Measurements from ENCODE around the gene MAPK10.

Gene MAPK10

GRCh38 chr4:86060341-86060740, 299.5 kb downstream of the MAPK10 start:
- POLR2A ChIA-PET, result no interaction called here

GRCh38 chr4:86058621-86059020, 301.2 kb downstream of the MAPK10 start:
- ChIA-PET POLR2A (no interaction called here), CTCF (no interaction called here)
- DNase-seq (ENCODE audit: extremely low spot score), result no peak
- TF ChIP-seq CTBP1 (IDR thresholded peaks at IDR 0.05; ENCODE audit: borderline replicate concordance), result no peak
- no peak for TF ChIP-seq ARNT (IDR thresholded peaks at IDR 0.05)
- TF ChIP-seq NFRKB (IDR thresholded peaks at IDR 0.05), result no peak
- no peak for TF ChIP-seq L3MBTL2 (conservative IDR thresholded peaks at IDR 0.05)
- no peak for TF ChIP-seq FOXK2 (IDR thresholded peaks at IDR 0.05)
- TF ChIP-seq TARDBP (IDR thresholded peaks at IDR 0.05), result no peak
- TF ChIP-seq, protein P1, sequence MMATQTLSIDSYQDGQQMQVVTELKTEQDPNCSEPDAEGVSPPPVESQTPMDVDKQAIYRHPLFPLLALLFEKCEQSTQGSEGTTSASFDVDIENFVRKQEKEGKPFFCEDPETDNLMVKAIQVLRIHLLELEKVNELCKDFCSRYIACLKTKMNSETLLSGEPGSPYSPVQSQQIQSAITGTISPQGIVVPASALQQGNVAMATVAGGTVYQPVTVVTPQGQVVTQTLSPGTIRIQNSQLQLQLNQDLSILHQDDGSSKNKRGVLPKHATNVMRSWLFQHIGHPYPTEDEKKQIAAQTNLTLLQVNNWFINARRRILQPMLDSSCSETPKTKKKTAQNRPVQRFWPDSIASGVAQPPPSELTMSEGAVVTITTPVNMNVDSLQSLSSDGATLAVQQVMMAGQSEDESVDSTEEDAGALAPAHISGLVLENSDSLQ (IDR thresholded peaks at IDR 0.05), result no peak
- no peak for TF ChIP-seq SUZ12 (IDR thresholded peaks at IDR 0.05)
- no peak for TF ChIP-seq FOXA1 (IDR thresholded peaks at IDR 0.05)
- no peak for TF ChIP-seq BHLHE40 (IDR thresholded peaks at IDR 0.05; ENCODE audit: borderline replicate concordance)
- no peak for TF ChIP-seq SP1 (IDR thresholded peaks at IDR 0.05)
- TF ChIP-seq FOXM1 (IDR thresholded peaks at IDR 0.05; ENCODE audit: borderline replicate concordance), result no peak
- no peak for TF ChIP-seq ZNF384 (IDR thresholded peaks at IDR 0.05)

More at GRCh38 chr4:86060341-86060740, 299.5 kb downstream of the MAPK10 start:
- DNase-seq (ENCODE audit: extremely low spot score), result no peak
- CTCF ChIA-PET, result no interaction called here
- TF ChIP-seq LEF1 (IDR thresholded peaks at IDR 0.05; ENCODE audit: borderline replicate concordance), result no peak
- no peak for TF ChIP-seq ARNT (IDR thresholded peaks at IDR 0.05)
- no peak for TF ChIP-seq FOXK2 (IDR thresholded peaks at IDR 0.05)
- TF ChIP-seq FOXM1 (IDR thresholded peaks at IDR 0.05; ENCODE audit: borderline replicate concordance), result no peak
- TF ChIP-seq BHLHE40 (IDR thresholded peaks at IDR 0.05; ENCODE audit: borderline replicate concordance), result no peak
- no peak for TF ChIP-seq SUZ12 (IDR thresholded peaks at IDR 0.05)

DNA sequence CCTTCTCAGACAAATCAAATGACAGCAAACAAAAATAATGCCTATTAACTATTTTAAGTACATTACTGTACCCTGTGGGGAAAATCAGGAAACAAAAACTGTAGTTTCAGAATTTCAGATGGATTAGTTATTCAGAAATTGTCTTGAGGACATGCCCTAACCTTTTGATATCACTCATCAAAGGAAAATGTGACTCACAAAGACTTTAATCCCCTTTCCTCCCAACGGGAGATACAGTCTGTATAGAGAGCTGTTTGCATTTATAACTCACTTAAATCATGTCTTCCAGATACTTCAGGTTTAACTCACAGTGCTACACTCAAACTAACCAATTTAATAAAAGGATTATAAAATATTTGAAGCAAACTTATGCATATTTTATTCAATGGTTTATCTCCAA, 304.0 kb downstream of the MAPK10 start:
- no peak for DNase-seq (ENCODE audit: extremely low spot score)
- TF ChIP-seq ELF4 (IDR thresholded peaks at IDR 0.05) (no peak), TARDBP (IDR thresholded peaks at IDR 0.05) (no peak), FOXK2 (IDR thresholded peaks at IDR 0.05) (no peak), L3MBTL2 (conservative IDR thresholded peaks at IDR 0.05) (no peak), LEF1 (IDR thresholded peaks at IDR 0.05; ENCODE audit: borderline replicate concordance) (no peak), CTBP1 (IDR thresholded peaks at IDR 0.05; ENCODE audit: borderline replicate concordance) (no peak), ZNF384 (IDR thresholded peaks at IDR 0.05) (no peak)
- TF ChIP-seq, protein P1 (IDR thresholded peaks at IDR 0.05), result no peak
- CTCF ChIA-PET, result no interaction called here

DNA sequence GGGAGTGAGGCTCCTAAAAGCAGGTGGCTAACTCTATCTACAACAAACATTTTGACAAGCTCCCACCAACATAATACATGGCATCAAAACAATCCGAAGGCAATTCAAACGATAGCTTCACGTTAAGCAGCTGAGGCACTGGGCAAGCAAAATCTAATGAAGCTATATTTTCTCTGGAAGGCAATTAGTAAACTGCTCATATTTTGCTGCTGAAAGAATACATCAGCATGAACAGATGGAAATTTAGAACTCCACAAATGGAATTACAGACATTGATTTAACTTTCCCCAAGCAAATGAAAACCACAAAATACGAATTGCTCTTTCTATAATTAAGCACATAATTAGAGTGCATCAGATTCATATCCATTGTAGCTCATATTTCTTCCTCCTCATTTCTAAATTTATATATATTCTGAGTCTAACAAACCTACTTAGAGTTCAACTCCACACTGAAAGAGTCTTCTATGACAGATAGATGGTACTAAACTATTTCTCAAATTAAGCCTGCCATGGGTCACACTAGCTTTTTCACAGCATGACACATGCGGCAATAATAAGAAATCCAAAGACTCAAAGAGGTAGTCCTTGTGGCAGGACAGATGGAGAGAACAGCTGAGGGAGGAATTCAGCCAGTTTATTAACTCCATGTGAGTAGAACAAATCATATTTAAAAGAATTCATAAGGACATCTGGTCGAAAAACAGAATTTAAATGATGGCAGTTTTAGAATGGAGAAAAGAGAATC, 305.4 kb downstream of the MAPK10 start:
- DNase-seq (ENCODE audit: extremely low spot score), result no peak
- TF ChIP-seq TARDBP (IDR thresholded peaks at IDR 0.05) (no peak), NFRKB (IDR thresholded peaks at IDR 0.05) (no peak), ARNT (IDR thresholded peaks at IDR 0.05) (no peak), CTBP1 (IDR thresholded peaks at IDR 0.05; ENCODE audit: borderline replicate concordance) (no peak), FOXA1 (IDR thresholded peaks at IDR 0.05) (no peak), SUZ12 (IDR thresholded peaks at IDR 0.05) (no peak), FOXM1 (IDR thresholded peaks at IDR 0.05; ENCODE audit: borderline replicate concordance) (no peak), FOXK2 (IDR thresholded peaks at IDR 0.05) (no peak), HDGF (IDR thresholded peaks at IDR 0.05; ENCODE audit: borderline replicate concordance) (no peak), SP1 (IDR thresholded peaks at IDR 0.05) (no peak), ZNF384 (IDR thresholded peaks at IDR 0.05) (no peak), LEF1 (IDR thresholded peaks at IDR 0.05; ENCODE audit: borderline replicate concordance) (no peak), L3MBTL2 (conservative IDR thresholded peaks at IDR 0.05) (no peak), ELF4 (IDR thresholded peaks at IDR 0.05) (no peak), BHLHE40 (IDR thresholded peaks at IDR 0.05; ENCODE audit: borderline replicate concordance) (no peak)
- TF ChIP-seq, protein P1 (IDR thresholded peaks at IDR 0.05), result no peak
- ChIA-PET CTCF (interaction anchor here (1.0 kb wide), 1 partner anchor 10 kb away, joined by 3 read pairs; no protein-coding TSS in a partner anchor), POLR2A (no interaction called here)

More for the DNA sequence above, 304.0 kb downstream of the MAPK10 start:
- POLR2A ChIA-PET, result interaction anchor here (0.6 kb wide), 1 partner anchor 581 kb away, joined by 3 read pairs; no protein-coding TSS in a partner anchor

DNA sequence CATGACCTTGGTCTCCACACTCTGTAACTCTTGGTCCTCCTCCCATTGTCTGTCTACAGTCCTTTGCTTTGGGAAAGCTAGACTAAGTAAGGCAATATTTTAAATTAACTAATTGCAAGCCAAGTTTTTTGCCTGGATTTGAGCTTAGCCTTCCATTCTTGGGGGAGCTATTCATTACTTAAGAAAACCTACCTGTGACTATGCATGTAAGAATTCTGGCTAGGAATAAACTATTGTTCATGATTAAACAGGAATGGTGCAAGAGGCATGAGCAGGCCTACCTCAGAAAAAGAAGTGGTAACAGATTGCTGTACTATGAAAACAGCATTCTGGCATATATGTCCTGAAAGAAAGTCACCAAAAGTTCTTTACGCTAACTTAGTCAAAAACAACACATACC, 309.4 kb downstream of the MAPK10 start:
- no peak for TF ChIP-seq HDGF (IDR thresholded peaks at IDR 0.05; ENCODE audit: borderline replicate concordance)
- TF ChIP-seq, protein P1 (IDR thresholded peaks at IDR 0.05), result no peak
- no peak for TF ChIP-seq BHLHE40 (IDR thresholded peaks at IDR 0.05; ENCODE audit: borderline replicate concordance)
- TF ChIP-seq CTBP1 (IDR thresholded peaks at IDR 0.05; ENCODE audit: borderline replicate concordance), result no peak
- TF ChIP-seq SUZ12 (IDR thresholded peaks at IDR 0.05), result no peak
- no peak for TF ChIP-seq LEF1 (IDR thresholded peaks at IDR 0.05; ENCODE audit: borderline replicate concordance)
- TF ChIP-seq FOXM1 (IDR thresholded peaks at IDR 0.05; ENCODE audit: borderline replicate concordance), result no peak
- no peak for TF ChIP-seq ZNF384 (IDR thresholded peaks at IDR 0.05)
- TF ChIP-seq FOXA1 (IDR thresholded peaks at IDR 0.05), result no peak
- no peak for TF ChIP-seq TARDBP (IDR thresholded peaks at IDR 0.05)
- no peak for TF ChIP-seq ELF4 (IDR thresholded peaks at IDR 0.05)
- no peak for TF ChIP-seq NFRKB (IDR thresholded peaks at IDR 0.05)
- no peak for TF ChIP-seq L3MBTL2 (conservative IDR thresholded peaks at IDR 0.05)
- TF ChIP-seq ARNT (IDR thresholded peaks at IDR 0.05), result no peak
- TF ChIP-seq SP1 (IDR thresholded peaks at IDR 0.05), result no peak
- TF ChIP-seq FOXK2 (IDR thresholded peaks at IDR 0.05), result no peak
- CTCF ChIA-PET, result no interaction called here
- no peak for DNase-seq (ENCODE audit: extremely low spot score)
- POLR2A ChIA-PET, result no interaction called here
